CD4-positive, alpha-beta T cell (primary cell): ENCODE measurements around the gene MSRB3. TPM values are rescaled to one million over a fixed set of nuclear protein-coding genes. Genes with fewer than 3 reads are reported as not detected.

Source experiments
- ATAC-seq: fragments of 200-7000 bp; cut with Tn5 transposase; one replicate; pipeline ENCODE4 v1.10.0; 2022; ENCODE audit warnings: mild to moderate bottlenecking; ENCODE audit not compliant: poor library complexity
- CTCF ChIA-PET: fragments of 350-600 bp; sonication (Branson Sonifier 250); formaldehyde crosslinking; loops from one replicate; lab custom pipeline; 2021; ENCODE audit warnings: antibody characterized with exemption, inconsistent platforms; lab: Charles Lee
- POLR2A ChIA-PET: fragments of 350-600 bp; sonication (Branson Sonifier 250); formaldehyde crosslinking; loops from one replicate; lab custom pipeline; 2021; ENCODE audit warnings: antibody characterized with exemption, inconsistent platforms; lab: Charles Lee
- DNase-seq, 14 experiments: peaks; one replicate each; pipeline ENCODE4 v3.0.0-alpha.2; 2013 to 2020; ENCODE audit warnings: mixed read lengths in 2 of 14
- H3K27ac ChIP-seq, 2 donors: one replicate each; pipeline versions ENCODE4 v1.5.1 to v1.7.0; 2013; ENCODE audit warnings: low read length in 2 of 2, low read depth in 1 of 2, mild to moderate bottlenecking in 1 of 2
- H3K27me3 ChIP-seq, 2 experiments: 1 replicate in 1 of 2; 2 replicates in 1 of 2; pipeline versions ENCODE4 v1.6.1 to v1.7.0; 2013; ENCODE audit warnings: low read length in 2 of 2, control low read depth in 1 of 2, mild to moderate bottlenecking in 1 of 2, moderate library complexity in 1 of 2; ENCODE audit not compliant: insufficient read depth in 2 of 2, control insufficient read depth in 1 of 2
- H3K36me3 ChIP-seq: one replicate; pipeline ENCODE4 v1.6.1; 2013; ENCODE audit warnings: low read length, control low read depth; ENCODE audit not compliant: insufficient read depth
- H3K4me1 ChIP-seq: one replicate; pipeline ENCODE4 v1.6.1; 2013; ENCODE audit warnings: low read length, control low read depth; ENCODE audit not compliant: insufficient read depth
- H3K4me3 ChIP-seq: one replicate; pipeline ENCODE4 v1.5.1; 2013; ENCODE audit warnings: mild to moderate bottlenecking, low read length, moderate library complexity
- H3K9me3 ChIP-seq, 2 experiments: 1 replicate in 1 of 2; 2 replicates in 1 of 2; pipeline versions ENCODE4 v1.6.1 to v1.7.0; 2013; ENCODE audit warnings: low read length in 2 of 2, mild to moderate bottlenecking in 2 of 2, control low read depth in 1 of 2, moderate library complexity in 1 of 2; ENCODE audit not compliant: control insufficient read depth in 1 of 2, insufficient read depth in 1 of 2
- H3K27ac Mint-ChIP-seq: one replicate; pipeline ENCODE4 v1.8.0; 2020; ENCODE audit warnings: mixed read lengths
- H3K27me3 Mint-ChIP-seq: one replicate; pipeline ENCODE4 v1.8.0; 2021; ENCODE audit warnings: mixed read lengths
- H3K36me3 Mint-ChIP-seq: one replicate; pipeline ENCODE4 v1.8.0; 2021; ENCODE audit warnings: low read depth, mixed read lengths
- H3K4me1 Mint-ChIP-seq: one replicate; pipeline ENCODE4 v1.8.0; 2021; ENCODE audit warnings: low read depth, mixed read lengths
- H3K4me3 Mint-ChIP-seq: one replicate; pipeline ENCODE4 v1.8.0; 2020; ENCODE audit warnings: mild to moderate bottlenecking, mixed read lengths
- H3K9me3 Mint-ChIP-seq: one replicate; pipeline ENCODE4 v1.8.0; 2020; ENCODE audit warnings: mixed read lengths
- intact Hi-C, 2 experiments: fragments of 100-400 bp; cut with DNase I in 1 of 2; cut with micrococcal nuclease in 1 of 2; formaldehyde crosslinking; loops; one replicate each; pipeline versions ENCODE4 v1.15.1 to v1.9.0; 2023 to 2025; cut with DNase I, micrococcal nuclease
- total RNA-seq, 174 experiments: library from RNA in 2 of 174; stranded (reverse) in 2 of 174; gene quantifications; one replicate each; pipeline ENCODE4 v1.2.3 and lab custom pipeline; 2021 to 2026
- TF ChIP-seq, protein P1 (sequence below): fragments of 200-600 bp; IDR thresholded peaks from one replicate; pipeline ENCODE4 v1.8.0; 2022; ENCODE audit warnings: antibody characterized with exemption, mild to moderate bottlenecking

The MSRB3 gene
- total RNA-seq, 2 experiments from 2014 or later = 0.17 TPM; not detected in 1

DNA sequence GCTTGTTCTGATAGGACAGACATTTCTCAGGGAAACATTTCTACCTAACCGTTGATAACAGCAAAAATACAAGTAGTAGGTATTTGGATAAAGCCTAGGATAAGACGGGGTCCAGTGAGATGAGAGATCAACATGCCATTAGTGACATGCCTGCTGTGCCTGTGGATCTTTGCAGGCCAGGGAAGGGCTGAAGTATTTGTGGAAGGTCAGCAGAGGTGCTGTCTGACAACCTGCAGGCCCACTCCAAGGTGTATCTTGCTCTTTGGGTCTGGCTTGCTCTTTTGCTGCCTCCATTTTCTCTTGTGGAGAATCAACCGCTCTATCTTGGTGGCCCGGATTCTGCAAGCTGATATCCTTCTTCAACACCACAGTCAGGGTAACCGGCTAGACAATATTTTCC lies 46.7 kb downstream of the MSRB3 start:
- ChIA-PET CTCF (no interaction called here), POLR2A (no interaction called here)

DNA sequence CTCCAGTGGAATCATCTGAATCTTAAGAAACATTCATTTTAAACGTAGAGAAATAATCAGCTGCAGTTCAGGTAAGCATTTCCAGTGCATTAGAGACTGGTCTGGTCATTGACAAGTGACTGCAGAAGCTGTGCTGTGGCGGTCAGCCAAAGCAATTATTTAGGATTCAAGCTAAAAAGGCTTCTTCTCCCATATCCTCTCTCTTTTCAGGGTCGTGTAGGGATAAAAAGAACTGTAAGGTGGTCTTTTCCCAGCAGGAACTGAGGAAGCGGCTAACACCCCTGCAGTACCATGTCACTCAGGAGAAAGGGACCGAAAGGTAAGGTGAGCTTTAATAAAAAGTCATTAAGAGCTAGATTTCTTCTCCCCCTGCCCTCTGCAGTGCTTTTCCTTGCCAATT lies 48.1 kb downstream of the MSRB3 start:
- Mint-ChIP-seq H3K36me3 (no peaks in the 10 kb centered on the region), H3K4me3 (no peak overlapping the region), H3K27me3 (peaks cover 9% of the 10 kb centered on the region), H3K9me3 (no peaks in the 10 kb centered on the region), H3K27ac (no peak overlapping the region), H3K4me1 (no peaks in the 10 kb centered on the region)
- H3K4me3 ChIP-seq = no peak overlapping the region
- TF ChIP-seq, protein P1, sequence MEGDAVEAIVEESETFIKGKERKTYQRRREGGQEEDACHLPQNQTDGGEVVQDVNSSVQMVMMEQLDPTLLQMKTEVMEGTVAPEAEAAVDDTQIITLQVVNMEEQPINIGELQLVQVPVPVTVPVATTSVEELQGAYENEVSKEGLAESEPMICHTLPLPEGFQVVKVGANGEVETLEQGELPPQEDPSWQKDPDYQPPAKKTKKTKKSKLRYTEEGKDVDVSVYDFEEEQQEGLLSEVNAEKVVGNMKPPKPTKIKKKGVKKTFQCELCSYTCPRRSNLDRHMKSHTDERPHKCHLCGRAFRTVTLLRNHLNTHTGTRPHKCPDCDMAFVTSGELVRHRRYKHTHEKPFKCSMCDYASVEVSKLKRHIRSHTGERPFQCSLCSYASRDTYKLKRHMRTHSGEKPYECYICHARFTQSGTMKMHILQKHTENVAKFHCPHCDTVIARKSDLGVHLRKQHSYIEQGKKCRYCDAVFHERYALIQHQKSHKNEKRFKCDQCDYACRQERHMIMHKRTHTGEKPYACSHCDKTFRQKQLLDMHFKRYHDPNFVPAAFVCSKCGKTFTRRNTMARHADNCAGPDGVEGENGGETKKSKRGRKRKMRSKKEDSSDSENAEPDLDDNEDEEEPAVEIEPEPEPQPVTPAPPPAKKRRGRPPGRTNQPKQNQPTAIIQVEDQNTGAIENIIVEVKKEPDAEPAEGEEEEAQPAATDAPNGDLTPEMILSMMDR = no peak
- no peaks in the 10 kb centered on the region for H3K36me3 ChIP-seq
- peaks cover 0 to 4% of the 10 kb centered on the region in 2 experiments for H3K9me3 ChIP-seq
- CTCF ChIA-PET = no interaction called here
- H3K27ac ChIP-seq = no peak overlapping the region
- ATAC-seq (no peak), DNase-seq (no peak)
- intact Hi-C loops = no loop called here
- H3K4me1 ChIP-seq = no peaks in the 10 kb centered on the region
- H3K27me3 ChIP-seq = no peaks in the 10 kb centered on the region
- POLR2A ChIA-PET = no interaction called here

More for the DNA sequence above, 46.7 kb downstream of the MSRB3 start:
- no peaks in the 10 kb centered on the region for H3K9me3 ChIP-seq
- no peaks in the 10 kb centered on the region for H3K36me3 Mint-ChIP-seq
- H3K9me3 Mint-ChIP-seq = no peaks in the 10 kb centered on the region
- no peak overlapping the region for H3K27ac Mint-ChIP-seq
- no peaks in the 10 kb centered on the region for H3K36me3 ChIP-seq
- H3K27ac ChIP-seq = no peak overlapping the region
- no peaks in the 10 kb centered on the region for H3K4me1 Mint-ChIP-seq
- intact Hi-C loops = no loop called here
- peaks cover 0 to 5% of the 10 kb centered on the region in 2 experiments for H3K27me3 ChIP-seq
- no peak overlapping the region for H3K4me3 Mint-ChIP-seq
- no peak overlapping the region for H3K4me3 ChIP-seq
- no peak for DNase-seq
- TF ChIP-seq, protein P1 = no peak
- H3K4me1 ChIP-seq = no peaks in the 10 kb centered on the region
- no peak for ATAC-seq
- peaks cover 6% of the 10 kb centered on the region for H3K27me3 Mint-ChIP-seq

DNA sequence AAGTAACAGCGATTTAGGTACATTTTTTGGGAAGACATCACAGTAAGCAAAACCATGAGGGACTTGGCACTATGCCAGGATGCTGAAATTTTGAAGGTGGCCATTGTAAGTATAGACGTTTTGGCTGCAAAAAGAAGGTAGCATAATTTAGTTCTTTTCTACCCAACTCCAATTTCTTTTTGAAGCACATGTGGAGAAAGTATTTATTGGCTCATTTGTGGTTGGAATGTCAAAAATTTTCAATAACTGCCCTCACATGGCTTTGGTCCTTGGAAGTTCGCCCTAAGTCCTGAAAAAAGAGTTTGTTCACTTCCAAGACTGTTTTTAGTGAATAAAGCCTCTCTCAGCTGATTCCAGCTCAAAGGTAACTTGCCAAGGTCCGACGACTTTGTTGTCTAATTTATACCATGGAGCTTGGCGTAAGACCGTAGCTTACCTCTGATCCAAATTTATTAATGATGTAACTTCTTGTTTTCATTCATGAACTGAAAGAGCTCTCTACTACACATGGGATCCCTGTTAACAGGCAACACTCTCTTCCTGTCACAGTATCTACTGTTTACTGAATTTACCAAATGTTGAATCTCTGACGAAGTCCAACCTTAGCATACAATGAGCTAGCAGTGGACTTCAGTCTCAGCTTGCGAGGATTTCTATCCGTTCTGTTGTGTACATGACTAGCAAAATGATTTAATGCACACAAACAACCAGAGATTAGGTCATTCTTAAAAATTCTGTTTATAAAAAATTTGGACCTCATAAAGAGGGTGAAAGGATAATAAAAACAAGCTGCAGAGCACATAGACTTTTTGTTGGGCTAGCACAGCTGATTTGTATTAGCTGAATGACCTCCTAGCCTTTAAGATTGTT lies 49.0 kb downstream of the MSRB3 start:
- no peaks in the 10 kb centered on the region for H3K9me3 Mint-ChIP-seq
- Histone ChIP-seq H3K27ac (no peak overlapping the region), H3K9me3 (peaks cover 0 to 5% of the 10 kb centered on the region in 2 experiments), H3K27me3 (no peaks in the 10 kb centered on the region), H3K4me3 (no peak overlapping the region), H3K4me1 (no peaks in the 10 kb centered on the region), H3K36me3 (no peaks in the 10 kb centered on the region)
- H3K27ac Mint-ChIP-seq = no peak overlapping the region
- DNase-seq = no peak
- TF ChIP-seq, protein P1 = no peak
- no peaks in the 10 kb centered on the region for H3K36me3 Mint-ChIP-seq
- H3K4me1 Mint-ChIP-seq = no peaks in the 10 kb centered on the region
- ChIA-PET POLR2A (no interaction called here), CTCF (no interaction called here)
- intact Hi-C loops = no loop called here
- H3K27me3 Mint-ChIP-seq = peaks cover 9% of the 10 kb centered on the region
- no peak for ATAC-seq
- no peak overlapping the region for H3K4me3 Mint-ChIP-seq
